GM10248 (cell line): ENCODE data around the gene TXNRD2.

Experiments
- CTCF ChIA-PET: fragments of 300-600 bp; sonication (Branson Sonifier 250); formaldehyde crosslinking; extraction: SDS; loops from one replicate; lab custom pipeline; 2021; ENCODE audit warnings: antibody characterized with exemption; lab: Yijun Ruan, JAX
- POLR2A ChIA-PET: fragments of 350-650 bp; sonication (Branson Sonifier 250); formaldehyde crosslinking; extraction: SDS; loops from one replicate; lab custom pipeline; 2020; ENCODE audit warnings: antibody characterized with exemption; lab: Yijun Ruan, JAX
- DNase-seq: peaks from one replicate; pipeline ENCODE4 v3.0.0; 2012; ENCODE audit errors: extremely low spot score
- TF ChIP-seq, protein P1 (sequence below): IDR thresholded peaks from 2 replicates; pipeline ENCODE4 v1.5.1; 2012; ENCODE audit warnings: mild to moderate bottlenecking, low read depth; ENCODE audit errors: extremely low read depth, missing control alignments, control extremely low read depth

TXNRD2 gene

GRCh38 chr22:19916006-19916405, 25.6 kb downstream of the TXNRD2 start:
- TF ChIP-seq, protein P1, sequence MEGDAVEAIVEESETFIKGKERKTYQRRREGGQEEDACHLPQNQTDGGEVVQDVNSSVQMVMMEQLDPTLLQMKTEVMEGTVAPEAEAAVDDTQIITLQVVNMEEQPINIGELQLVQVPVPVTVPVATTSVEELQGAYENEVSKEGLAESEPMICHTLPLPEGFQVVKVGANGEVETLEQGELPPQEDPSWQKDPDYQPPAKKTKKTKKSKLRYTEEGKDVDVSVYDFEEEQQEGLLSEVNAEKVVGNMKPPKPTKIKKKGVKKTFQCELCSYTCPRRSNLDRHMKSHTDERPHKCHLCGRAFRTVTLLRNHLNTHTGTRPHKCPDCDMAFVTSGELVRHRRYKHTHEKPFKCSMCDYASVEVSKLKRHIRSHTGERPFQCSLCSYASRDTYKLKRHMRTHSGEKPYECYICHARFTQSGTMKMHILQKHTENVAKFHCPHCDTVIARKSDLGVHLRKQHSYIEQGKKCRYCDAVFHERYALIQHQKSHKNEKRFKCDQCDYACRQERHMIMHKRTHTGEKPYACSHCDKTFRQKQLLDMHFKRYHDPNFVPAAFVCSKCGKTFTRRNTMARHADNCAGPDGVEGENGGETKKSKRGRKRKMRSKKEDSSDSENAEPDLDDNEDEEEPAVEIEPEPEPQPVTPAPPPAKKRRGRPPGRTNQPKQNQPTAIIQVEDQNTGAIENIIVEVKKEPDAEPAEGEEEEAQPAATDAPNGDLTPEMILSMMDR: no peak
- ChIA-PET POLR2A (no interaction called here), CTCF (interaction anchor here (10.6 kb wide), 1 partner anchor 185 kb away, joined by 189 read pairs; no protein-coding TSS in a partner anchor)
- no peak for DNase-seq

GRCh38 chr22:19915287-19915954, 26.2 kb downstream of the TXNRD2 start:
- ChIA-PET POLR2A (no interaction called here), CTCF (interaction anchor here (1.3 to 10.6 kb wide), 2 partner anchors 25 to 185 kb away, joined by 5 to 189 read pairs; no protein-coding TSS in a partner anchor)
- DNase-seq: no peak
- TF ChIP-seq, protein P1: no peak

- POLR2A ChIA-PET: no interaction called here
- no peak for DNase-seq
- TF ChIP-seq, protein P1: no peak
- CTCF ChIA-PET: interaction anchor here (1.3 to 10.6 kb wide), 4 partner anchors 13 to 184 kb away, joined by 5 to 189 read pairs (median 12); no protein-coding TSS in a partner anchor
Measured at GRCh38 chr22:19914201-19914943, 27.2 kb downstream of the TXNRD2 start.

GRCh38 chr22:19913337-19913936, 28.2 kb downstream of the TXNRD2 start:
- DNase-seq: no peak
- ChIA-PET CTCF (interaction anchor here (0.9 to 10.6 kb wide), 4 partner anchors 12 to 183 kb away, joined by 5 to 189 read pairs (median 14); no protein-coding TSS in a partner anchor), POLR2A (no interaction called here)
- TF ChIP-seq, protein P1: no peak

GRCh38 chr22:19912271-19912999, 29.2 kb downstream of the TXNRD2 start:
- CTCF ChIA-PET: interaction anchor here (1.0 to 10.6 kb wide), 6 partner anchors 11 to 189 kb away, joined by 3 to 189 read pairs (median 14); partner anchors contain the start of gene GP1BB
- no peak for DNase-seq
- POLR2A ChIA-PET: no interaction called here
- TF ChIP-seq, protein P1: no peak
